Measurements from ENCODE around the gene PGBD5. TPM values are rescaled to one million over a fixed set of nuclear protein-coding genes. Genes with fewer than 3 reads are reported as not detected.

PGBD5 gene
- total RNA-seq, 8 experiments from 2014 or later: 0.66 to 28.8 (median 12.3) TPM

DNA sequence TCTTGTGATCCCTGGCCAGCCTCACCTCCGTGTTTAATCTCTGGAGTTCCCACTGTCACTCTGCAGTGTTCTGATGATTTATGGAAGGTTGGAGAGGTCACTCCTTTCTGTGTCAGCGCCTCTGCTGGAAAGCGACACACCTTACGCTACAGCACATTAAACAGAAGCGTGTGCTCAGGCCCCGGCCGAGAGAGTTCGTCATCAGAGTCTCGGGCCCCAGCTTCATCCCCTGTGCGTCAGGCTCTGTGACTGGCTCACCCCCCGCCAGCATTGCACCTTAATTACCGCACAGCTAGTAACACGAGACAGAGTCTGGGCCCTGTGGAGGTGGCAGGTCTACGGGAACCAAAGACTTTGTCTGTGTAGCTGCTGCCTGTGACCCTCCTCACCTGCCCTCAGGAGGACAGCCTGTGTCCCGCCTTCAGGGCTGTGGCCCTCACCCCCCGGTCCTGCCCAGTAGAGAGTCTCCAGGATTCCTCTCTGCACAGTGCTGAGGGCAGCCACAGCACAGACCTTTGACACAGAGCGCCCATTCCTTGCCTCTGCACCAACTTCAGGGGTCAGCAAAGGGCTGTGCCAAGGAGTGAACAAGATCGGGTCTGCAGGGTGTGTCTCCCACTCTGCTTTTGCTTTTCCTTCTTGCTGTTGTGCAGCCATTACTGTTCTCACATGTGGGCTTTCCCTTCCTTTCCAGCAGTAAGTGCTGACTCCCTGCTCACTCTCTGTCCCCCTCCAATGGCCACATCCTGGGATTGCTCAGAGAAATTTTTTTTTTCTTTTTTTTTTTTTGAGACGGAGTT is 157.6 kb downstream of the PGBD5 start:
- H3K4me3 ChIP-seq: no peak overlapping the region
- H3K27ac ChIP-seq: peak overlapping the region in 1 of 2 donors; percentile 20
- ATAC-seq (replicated peaks in 6 of 8): peak; percentile 71 to 96 (median 80)
- 0 to 75% (median 40%) methylated on average over 1 to 16 of the region's 19 CpGs for WGBS, 10 experiments
- in situ Hi-C loops (cut with MboI; ENCODE audit: low pct_unique_long_range_greater_than_20kb in 2 of 9, low sequenced_read_pairs in 9 of 9, unreplicated experiment in 9 of 9): loop anchor here in 1 of 9 experiments (25.0 kb wide), 1 partner anchor 606 kb away; no protein-coding TSS in a partner anchor
- H3K4me1 ChIP-seq (replicated peaks in 1 of 2): peaks cover 24 to 33% of the 10 kb centered on the region in 2 donors

DNA sequence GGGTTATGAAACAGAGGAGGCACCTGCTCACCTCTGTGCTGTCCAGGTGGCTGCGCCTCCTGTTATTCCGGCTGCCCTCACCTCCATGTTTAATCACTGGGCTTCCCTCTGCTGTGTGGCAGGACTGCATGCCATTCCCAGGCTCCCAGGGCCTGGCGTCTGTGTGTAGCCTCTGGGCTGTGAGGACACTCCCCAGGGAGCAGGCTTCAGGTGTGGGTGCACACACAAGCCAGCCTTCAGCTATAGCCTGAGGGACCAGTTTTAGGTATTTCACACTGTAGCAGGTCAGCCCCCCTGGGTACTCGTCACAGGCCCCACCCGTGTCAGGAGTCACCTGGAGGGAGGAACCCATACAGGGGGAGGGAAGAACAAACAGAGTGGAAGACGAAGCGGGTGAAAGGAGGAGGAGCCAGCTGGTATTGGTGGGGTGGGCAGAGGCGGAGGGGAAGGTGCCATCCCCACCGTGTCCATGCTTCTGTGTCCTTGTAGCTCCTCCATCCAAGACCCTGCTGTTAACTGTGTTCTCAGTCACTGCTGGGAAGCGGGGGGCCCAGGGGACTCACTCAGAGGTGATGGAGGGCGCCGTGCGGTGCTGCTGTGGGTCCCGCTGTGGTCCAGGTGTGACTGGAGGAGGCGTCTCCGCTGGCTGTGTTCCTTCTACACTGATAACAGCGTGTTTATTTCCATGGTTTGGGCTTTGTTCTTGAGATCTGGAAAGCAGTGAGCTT is 158.6 kb downstream of the PGBD5 start:
- H3K4me1 ChIP-seq (replicated peaks in 1 of 2): peaks cover 30 to 44% of the 10 kb centered on the region in 2 donors
- WGBS, 10 experiments: 83 to 100% (median 94%) methylated on average over 1 to 10 of the region's 17 CpGs; no CpG with 5 or more reads in 4 of the 10 experiments
- in situ Hi-C loops (cut with MboI; ENCODE audit: low pct_unique_long_range_greater_than_20kb in 2 of 9, low sequenced_read_pairs in 9 of 9, unreplicated experiment in 9 of 9): loop anchor here in 1 of 9 experiments (25.0 kb wide), 1 partner anchor 605 kb away; no protein-coding TSS in a partner anchor
- peak overlapping the region; percentile 19 to 58 for H3K27ac ChIP-seq
- no peak for ATAC-seq (replicated peaks in 6 of 8)
- H3K4me3 ChIP-seq: no peak overlapping the region

DNA sequence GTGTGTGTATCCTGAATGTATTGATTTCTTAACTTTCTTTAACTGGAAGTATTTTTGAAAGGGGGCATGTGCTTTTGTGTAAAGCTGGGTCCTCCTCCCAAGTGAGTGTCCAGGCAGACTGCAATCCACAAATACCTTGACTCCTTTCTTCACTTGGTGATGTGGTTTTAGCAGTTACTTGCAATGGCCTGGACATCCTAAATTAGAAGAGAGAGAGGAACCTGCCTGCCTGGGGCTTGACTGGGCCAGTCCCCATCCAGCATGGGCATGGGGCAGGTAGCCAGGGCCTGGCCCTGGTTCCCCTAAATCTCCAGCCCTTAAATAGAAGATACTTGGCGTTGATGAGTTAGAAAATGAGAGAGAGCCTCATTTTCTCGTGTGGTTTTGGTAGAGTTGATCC is 159.7 kb downstream of the PGBD5 start:
- in situ Hi-C loops (cut with MboI; ENCODE audit: low pct_unique_long_range_greater_than_20kb in 2 of 9, low sequenced_read_pairs in 9 of 9, unreplicated experiment in 9 of 9): loop anchor here in 1 of 9 experiments (25.0 kb wide), 1 partner anchor 604 kb away; no protein-coding TSS in a partner anchor
- Histone ChIP-seq H3K4me1 (replicated peaks in 1 of 2) (peaks cover 30 to 53% of the 10 kb centered on the region in 2 donors), H3K27ac (peak overlapping the region in 1 of 2 donors; percentile 58), H3K4me3 (no peak overlapping the region)
- ATAC-seq (replicated peaks in 6 of 8): no peak
- 31 to 80% (median 54%) methylated on average over 1 to 2 of the region's 2 CpGs; no CpG with 5 or more reads in 5 of the 10 experiments for WGBS, 10 experiments

DNA sequence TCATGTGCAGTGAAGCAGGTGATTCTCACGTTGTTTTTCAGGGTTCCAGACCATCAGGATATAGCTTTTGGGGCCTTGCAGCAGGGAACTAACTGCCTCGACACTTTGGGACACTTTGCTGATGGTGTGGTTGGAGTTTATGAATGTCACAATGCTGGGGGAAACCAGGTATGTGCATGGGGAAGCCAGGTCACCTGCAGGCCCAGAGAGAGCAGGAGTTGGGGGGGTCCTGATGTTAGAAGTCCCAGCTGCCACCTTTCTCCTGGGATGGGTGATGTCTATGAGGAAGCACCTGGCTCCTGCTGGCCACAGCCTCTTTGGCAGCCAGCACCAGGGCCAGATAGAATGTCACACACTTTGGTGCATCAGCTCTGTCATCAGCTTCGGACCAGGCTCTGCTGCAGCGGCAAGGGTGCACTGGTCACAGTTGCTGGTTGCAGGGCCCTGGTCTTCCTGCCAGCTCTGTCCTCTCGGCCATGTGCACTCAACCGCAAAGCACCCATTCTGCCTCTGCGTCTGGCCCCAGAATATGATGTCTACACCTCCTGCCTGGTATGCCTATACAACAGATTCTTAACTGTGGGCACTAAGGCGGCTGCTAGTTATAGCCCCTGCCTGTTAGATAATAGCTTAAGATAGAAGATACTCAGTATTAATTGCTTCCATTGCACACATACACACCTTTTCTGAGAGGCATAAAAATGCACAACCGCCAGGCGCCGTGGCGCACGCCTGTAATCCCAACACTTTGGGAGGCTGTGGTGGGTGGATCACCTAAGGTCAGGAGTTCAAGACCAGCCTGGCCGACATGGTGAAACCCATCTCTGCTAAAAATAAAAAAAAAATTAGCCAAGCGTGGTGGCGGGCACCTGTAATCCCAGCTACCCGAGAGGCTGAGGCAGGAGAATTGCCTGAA is 160.7 kb downstream of the PGBD5 start:
- Histone ChIP-seq H3K27ac (no peak overlapping the region), H3K4me1 (replicated peaks in 1 of 2) (peaks cover 30 to 56% of the 10 kb centered on the region in 2 donors), H3K4me3 (no peak overlapping the region)
- WGBS, 10 experiments: 88 to 100% (median 94%) methylated on average over 1 to 15 of the region's 17 CpGs; no CpG with 5 or more reads in 1 of the 10 experiments
- ATAC-seq (replicated peaks in 6 of 8): no peak
- in situ Hi-C loops (cut with MboI; ENCODE audit: low pct_unique_long_range_greater_than_20kb in 2 of 9, low sequenced_read_pairs in 9 of 9, unreplicated experiment in 9 of 9): loop anchor here in 1 of 9 experiments (25.0 kb wide), 1 partner anchor 603 kb away; no protein-coding TSS in a partner anchor

Other genes with a start within 250 kb of the PGBD5 start
- gene COG2, start 216.1 kb upstream of the PGBD5 start, total RNA-seq: 10 to 100 TPM; 18.7 to 39.5 (median 31.4) TPM